ENCODE results near the gene STXBP4.

Gene STXBP4

GRCh38 chr17:54968262-54968987, at the start of gene STXBP4, which contains the start of gene COX11:
TSS of gene STXBP4 (plus strand) at chr17:54968765. CDS start at chr17:54986220, 17,455 bp downstream.
TSS of gene COX11 (minus strand) at chr17:54968654. CDS start at chr17:54968646, 8 bp downstream.
- DNase-seq (ENCODE audit: low spot score) = peak; percentile 93

GRCh38 chr17:54919425-54919824, 49.1 kb upstream of the STXBP4 start:
- DNase-seq (ENCODE audit: low spot score) = no peak

GRCh38 chr17:54920819-54921218, 47.7 kb upstream of the STXBP4 start:
- DNase-seq (ENCODE audit: low spot score) = no peak

- no peak for DNase-seq (ENCODE audit: low spot score)
Observed at GRCh38 chr17:54924405-54924804, 44.2 kb upstream of the STXBP4 start.

GRCh38 chr17:54927525-54927924, 41.0 kb upstream of the STXBP4 start:
- DNase-seq (ENCODE audit: low spot score) = no peak

- no peak for DNase-seq (ENCODE audit: low spot score)
Observed at GRCh38 chr17:54932711-54933110, 35.9 kb upstream of the STXBP4 start.

GRCh38 chr17:54933921-54934320, 34.6 kb upstream of the STXBP4 start:
- DNase-seq (ENCODE audit: low spot score) = no peak

GRCh38 chr17:54935471-54935870, 33.1 kb upstream of the STXBP4 start:
- DNase-seq (ENCODE audit: low spot score) = no peak

- no peak for DNase-seq (ENCODE audit: low spot score)
Observed at GRCh38 chr17:54937018-54937417, 31.5 kb upstream of the STXBP4 start.

- no peak for DNase-seq (ENCODE audit: low spot score)
Observed at GRCh38 chr17:54937426-54937825, 31.1 kb upstream of the STXBP4 start.

GRCh38 chr17:54941285-54941684, 27.3 kb upstream of the STXBP4 start:
- DNase-seq (ENCODE audit: low spot score) = no peak

- DNase-seq (ENCODE audit: low spot score) = no peak
Observed at GRCh38 chr17:54944796-54945195, 23.8 kb upstream of the STXBP4 start.

- no peak for DNase-seq (ENCODE audit: low spot score)
Observed at GRCh38 chr17:54945231-54945630, 23.3 kb upstream of the STXBP4 start.

- no peak for DNase-seq (ENCODE audit: low spot score)
Observed at GRCh38 chr17:54945671-54946070, 22.9 kb upstream of the STXBP4 start.

- no peak for DNase-seq (ENCODE audit: low spot score)
Observed at GRCh38 chr17:54947396-54947795, 21.2 kb upstream of the STXBP4 start.

- DNase-seq (ENCODE audit: low spot score) = no peak
Observed at GRCh38 chr17:54948380-54948779, 20.2 kb upstream of the STXBP4 start.

GRCh38 chr17:54950116-54950515, 18.4 kb upstream of the STXBP4 start:
- DNase-seq (ENCODE audit: low spot score) = no peak

- DNase-seq (ENCODE audit: low spot score) = no peak
Observed at GRCh38 chr17:54951286-54951685, 17.3 kb upstream of the STXBP4 start.

- peak; percentile 22 for DNase-seq (ENCODE audit: low spot score)
Observed at GRCh38 chr17:54956791-54957190, 11.8 kb upstream of the STXBP4 start.

- DNase-seq (ENCODE audit: low spot score) = peak; percentile 49
Observed at GRCh38 chr17:54967621-54968261, 824 bp upstream of the STXBP4 start.

GRCh38 chr17:54968988-54969332, 395 bp downstream of the STXBP4 start:
- DNase-seq (ENCODE audit: low spot score) = no peak

GRCh38 chr17:54969658-54970572, 1.4 kb downstream of the STXBP4 start:
- DNase-seq (ENCODE audit: low spot score) = no peak

- no peak for DNase-seq (ENCODE audit: low spot score)
Observed at GRCh38 chr17:54971147-54971546, 2.6 kb downstream of the STXBP4 start.
